CD4-positive, alpha-beta T cell treated with Interleukin-15 for 1 hour (primary cell): ENCODE data around the gene THAP10.

ENCODE experiments used
- DNase-seq: peaks from one replicate; pipeline ENCODE4 v3.0.0-alpha.2; 2020

THAP10 gene

DNA sequence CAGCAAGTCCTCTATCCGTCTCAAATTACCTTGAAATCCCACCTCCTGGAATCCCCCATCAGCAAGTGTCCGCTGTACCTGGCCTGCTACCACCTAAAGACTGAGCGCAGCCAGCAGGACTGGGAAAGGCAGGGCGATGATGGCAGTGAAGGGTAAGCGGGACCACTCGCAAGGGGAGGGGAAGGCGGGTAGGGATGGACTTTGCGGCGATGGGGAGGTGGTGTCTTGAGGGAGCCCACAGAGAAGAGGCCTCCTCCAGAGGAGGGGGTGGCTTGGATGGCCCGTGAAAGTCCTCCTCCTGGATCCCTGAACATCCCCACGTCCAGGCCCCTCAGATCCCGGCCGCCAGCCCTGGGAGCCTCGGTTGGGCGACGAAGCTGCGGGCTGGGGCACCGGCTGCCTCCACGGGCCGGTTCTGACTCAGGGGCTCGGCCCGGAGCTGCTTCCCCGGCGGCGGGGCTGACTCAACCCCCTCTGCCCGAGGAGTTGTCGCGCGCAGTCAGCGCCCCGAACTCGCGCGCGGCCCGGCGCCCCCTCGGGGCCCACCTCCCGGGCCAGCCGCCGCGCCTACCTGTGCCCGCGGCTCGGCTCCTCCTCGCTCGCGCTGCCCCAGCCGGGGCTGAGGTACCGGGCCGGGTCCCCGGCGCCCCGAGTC, 38.8 kb downstream of the THAP10 start:
- DNase-seq, result no peak

DNA sequence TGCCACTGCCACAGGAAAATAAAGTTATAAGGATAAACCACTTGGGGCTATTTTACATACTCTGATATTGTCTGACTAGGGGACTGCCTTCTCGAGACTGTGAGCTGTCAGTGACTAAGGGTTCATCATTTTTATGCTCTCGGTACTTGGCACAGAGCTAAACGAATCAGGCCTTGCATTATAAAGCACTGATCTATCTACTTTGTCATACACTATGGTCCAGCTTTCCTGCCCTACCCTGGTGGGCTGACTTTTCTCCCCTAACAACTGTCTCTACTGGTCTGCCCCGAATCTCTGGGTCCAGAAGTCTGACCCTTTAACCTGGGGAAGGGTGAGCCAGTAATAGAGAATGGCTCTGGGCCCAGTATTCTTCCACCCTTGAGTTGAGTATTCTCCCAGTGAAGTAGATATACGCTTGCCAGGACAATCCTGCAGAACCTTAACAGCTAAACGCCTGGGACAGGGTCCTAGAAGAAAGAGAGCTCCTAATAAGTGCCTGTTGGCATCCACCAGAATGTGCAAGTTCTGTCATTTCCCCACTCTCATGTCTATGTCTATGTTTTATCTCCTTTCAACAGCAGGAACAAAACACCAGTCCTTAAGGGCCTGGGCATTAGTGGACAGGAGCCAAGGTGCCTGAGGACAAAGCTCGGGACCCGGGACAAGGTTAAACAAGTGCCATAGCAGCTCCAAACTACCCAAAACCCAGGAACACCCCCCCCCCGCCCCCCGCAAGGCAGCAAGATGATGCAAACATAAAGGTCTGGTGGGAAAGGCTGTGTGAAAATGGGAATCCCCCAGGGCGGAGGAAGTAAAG, 39.5 kb downstream of the THAP10 start:
- no peak for DNase-seq

DNA sequence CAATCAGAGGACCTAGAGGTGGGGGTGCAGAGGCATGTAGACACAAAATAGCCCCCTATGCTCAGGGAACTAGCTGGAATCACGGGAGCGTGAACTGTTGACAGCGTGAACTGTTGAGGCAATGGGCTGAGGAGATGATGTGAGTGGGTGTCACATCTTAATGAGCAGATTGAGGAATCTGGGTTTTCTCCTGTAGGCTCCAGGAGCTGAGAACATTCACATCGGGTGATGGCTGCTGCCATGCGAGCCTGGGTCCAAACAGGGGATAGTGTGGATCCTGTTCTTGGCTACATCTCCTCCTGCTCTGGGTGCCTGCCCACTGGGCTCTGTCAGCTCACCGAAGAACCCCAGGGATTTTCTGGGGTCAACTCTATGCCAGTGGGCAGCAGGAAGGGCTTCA, 40.3 kb downstream of the THAP10 start:
- DNase-seq, result no peak

GRCh38 chr15:70845602-70846360, 46.5 kb downstream of the THAP10 start:
- DNase-seq, result no peak

DNA sequence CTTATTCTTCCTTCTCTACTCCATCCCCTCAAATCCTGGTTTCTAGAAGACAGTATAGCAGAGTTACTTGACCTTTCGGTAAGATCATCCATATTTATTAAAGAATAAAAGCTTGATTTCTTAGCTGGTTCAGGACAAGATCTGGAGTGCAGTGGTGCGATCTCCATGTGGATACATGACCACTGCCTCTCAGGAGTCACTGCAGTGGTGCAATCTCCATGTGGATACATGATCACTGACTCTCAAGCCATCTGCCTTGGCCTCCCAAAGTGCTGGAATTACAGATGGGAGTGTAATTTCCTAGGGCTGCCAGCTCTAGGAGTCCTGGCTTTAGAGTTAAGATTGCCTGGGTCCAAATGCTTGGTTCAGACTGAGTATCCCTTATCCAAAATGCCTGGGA, 54.8 kb downstream of the THAP10 start:
- no peak for DNase-seq

DNA sequence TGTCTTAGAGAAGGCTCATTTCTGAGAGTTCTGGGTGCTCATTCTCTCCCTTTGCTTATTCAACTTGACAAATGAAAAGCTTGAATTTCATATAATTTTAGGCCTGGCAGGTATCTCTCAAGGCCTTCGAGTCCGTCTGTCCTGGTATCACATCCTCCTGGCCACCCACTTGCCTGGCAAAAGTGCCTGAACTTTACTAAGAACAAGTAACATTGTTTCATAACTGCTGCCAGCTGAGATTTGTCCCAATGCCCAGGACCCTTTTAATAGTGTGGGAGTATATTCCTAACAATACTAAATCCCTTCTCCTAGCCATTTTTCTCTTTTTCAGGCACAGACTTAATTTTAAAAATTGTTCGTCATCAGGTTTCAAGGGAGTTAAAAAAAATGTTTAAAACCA, 56.4 kb downstream of the THAP10 start:
- DNase-seq, result no peak

- no peak for DNase-seq
Observed at GRCh38 chr15:70835415-70835814, 56.8 kb downstream of the THAP10 start.

- no peak for DNase-seq
Observed at GRCh38 chr15:70834999-70835398, 57.2 kb downstream of the THAP10 start.

- no peak for DNase-seq
Observed at GRCh38 chr15:70833861-70834765, 58.1 kb downstream of the THAP10 start.

DNA sequence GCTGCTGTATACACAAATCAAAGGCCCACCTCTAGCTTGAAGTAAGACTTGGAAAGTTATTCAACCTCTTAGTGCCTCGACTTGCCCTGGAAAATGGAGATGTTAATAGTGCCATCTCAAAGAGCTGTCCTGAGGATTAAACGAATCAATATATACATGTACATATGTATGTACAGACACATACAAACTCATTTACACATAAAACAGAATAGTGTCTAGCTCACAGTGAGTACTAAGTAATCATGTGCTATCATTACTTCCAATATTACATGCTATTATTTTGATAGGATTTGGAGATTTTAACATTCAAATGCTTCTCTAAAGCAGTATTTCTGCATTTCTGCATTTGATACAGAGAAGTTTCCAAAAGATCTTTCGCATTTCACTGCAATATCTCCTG, 58.8 kb downstream of the THAP10 start:
- no peak for DNase-seq

- no peak for DNase-seq
Observed at GRCh38 chr15:70832176-70832575, 60.1 kb downstream of the THAP10 start.
